CD4-positive, alpha-beta memory T cell (primary cell): Measurements from ENCODE around the gene UFC1. TPM values are rescaled to one million over a fixed set of nuclear protein-coding genes. Genes with fewer than 3 reads are reported as not detected.

Source experiments
- CTCF ChIA-PET: fragments of 350-600 bp; sonication (Branson Sonifier 250); formaldehyde crosslinking; loops from one replicate; lab custom pipeline; 2021; ENCODE audit warnings: inconsistent platforms; ENCODE audit not compliant: partially characterized antibody; lab: Charles Lee
- POLR2A ChIA-PET: fragments of 350-600 bp; sonication (Branson Sonifier 250); formaldehyde crosslinking; loops from one replicate; lab custom pipeline; 2021; ENCODE audit not compliant: partially characterized antibody; lab: Charles Lee
- DNase-seq, 5 donors: peaks; one replicate each; pipeline versions ENCODE4 v3.0.0 to v3.0.0-alpha.2; 2020 to 2022; ENCODE audit warnings: mixed read lengths in 1 of 5
- H3K27ac ChIP-seq: one replicate; pipeline ENCODE4 v1.7.0; 2013; ENCODE audit warnings: low read depth, low read length
- H3K27me3 ChIP-seq: 2 replicates; pipeline ENCODE4 v1.7.0; 2013; ENCODE audit warnings: mild to moderate bottlenecking, low read length, moderate library complexity; ENCODE audit not compliant: insufficient read depth
- H3K36me3 ChIP-seq: 2 replicates; pipeline ENCODE4 v1.7.0; 2013; ENCODE audit warnings: mild to moderate bottlenecking, low read length, moderate library complexity; ENCODE audit not compliant: insufficient read depth
- H3K4me1 ChIP-seq: 2 replicates; pipeline ENCODE4 v1.7.0; 2013; ENCODE audit warnings: mild to moderate bottlenecking, low read length, moderate library complexity; ENCODE audit not compliant: insufficient read depth
- H3K4me3 ChIP-seq, 2 donors: one replicate each; pipeline ENCODE4 v1.7.0; 2013; ENCODE audit warnings: low read length in 2 of 2, mild to moderate bottlenecking in 1 of 2
- H3K9me3 ChIP-seq, 2 donors: one replicate each; pipeline ENCODE4 v1.7.0; 2013; ENCODE audit warnings: low read length in 2 of 2, control low read depth in 1 of 2; ENCODE audit not compliant: control insufficient read depth in 1 of 2
- H3K27ac Mint-ChIP-seq, 7 donors: one replicate each; pipeline ENCODE4 v1.8.0; 2020 to 2021; ENCODE audit warnings: mixed read lengths in 7 of 7, mild to moderate bottlenecking in 6 of 7, inconsistent platforms in 3 of 7, moderate library complexity in 3 of 7
- H3K27me3 Mint-ChIP-seq, 2 donors: one replicate each; pipeline ENCODE4 v1.8.0; 2020 to 2021; ENCODE audit warnings: mixed read lengths in 2 of 2
- H3K36me3 Mint-ChIP-seq, 2 donors: one replicate each; pipeline ENCODE4 v1.8.0; 2020 to 2021; ENCODE audit warnings: mixed read lengths in 2 of 2, inconsistent platforms in 1 of 2, mild to moderate bottlenecking in 1 of 2
- H3K4me1 Mint-ChIP-seq, 4 donors: one replicate each; pipeline ENCODE4 v1.8.0; 2020 to 2021; ENCODE audit warnings: mixed read lengths in 4 of 4, mild to moderate bottlenecking in 1 of 4
- H3K4me3 Mint-ChIP-seq, 8 donors: one replicate each; pipeline ENCODE4 v1.8.0; 2020 to 2021; ENCODE audit warnings: mixed read lengths in 8 of 8, mild to moderate bottlenecking in 7 of 8, moderate library complexity in 6 of 8, inconsistent platforms in 3 of 8
- H3K9me3 Mint-ChIP-seq, 8 donors: one replicate each; pipeline ENCODE4 v1.8.0; 2020 to 2021; ENCODE audit warnings: mixed read lengths in 8 of 8, mild to moderate bottlenecking in 5 of 8, inconsistent platforms in 3 of 8, moderate library complexity in 1 of 8
- intact Hi-C: fragments of 100-400 bp; cut with micrococcal nuclease; formaldehyde crosslinking; loops from one replicate; pipeline ENCODE4 v1.15.1; 2023
- polyA plus RNA-seq, 2 donors: library from polyadenylated mRNA; unstranded; fragments of 300-500 nt; fragmentation: Illumina TruSeq; gene quantifications; one replicate each; pipeline ENCODE4 v1.2.3, GENCODE V29; 2021
- total RNA-seq, 2 experiments: library from RNA; stranded (reverse); gene quantifications; one replicate each; pipeline ENCODE4 v1.2.3, GENCODE V29; 2021

Gene UFC1
- total and polyA plus RNA-seq, 4 experiments from 2014 or later: 87.2 to 176 (median 117) TPM

DNA sequence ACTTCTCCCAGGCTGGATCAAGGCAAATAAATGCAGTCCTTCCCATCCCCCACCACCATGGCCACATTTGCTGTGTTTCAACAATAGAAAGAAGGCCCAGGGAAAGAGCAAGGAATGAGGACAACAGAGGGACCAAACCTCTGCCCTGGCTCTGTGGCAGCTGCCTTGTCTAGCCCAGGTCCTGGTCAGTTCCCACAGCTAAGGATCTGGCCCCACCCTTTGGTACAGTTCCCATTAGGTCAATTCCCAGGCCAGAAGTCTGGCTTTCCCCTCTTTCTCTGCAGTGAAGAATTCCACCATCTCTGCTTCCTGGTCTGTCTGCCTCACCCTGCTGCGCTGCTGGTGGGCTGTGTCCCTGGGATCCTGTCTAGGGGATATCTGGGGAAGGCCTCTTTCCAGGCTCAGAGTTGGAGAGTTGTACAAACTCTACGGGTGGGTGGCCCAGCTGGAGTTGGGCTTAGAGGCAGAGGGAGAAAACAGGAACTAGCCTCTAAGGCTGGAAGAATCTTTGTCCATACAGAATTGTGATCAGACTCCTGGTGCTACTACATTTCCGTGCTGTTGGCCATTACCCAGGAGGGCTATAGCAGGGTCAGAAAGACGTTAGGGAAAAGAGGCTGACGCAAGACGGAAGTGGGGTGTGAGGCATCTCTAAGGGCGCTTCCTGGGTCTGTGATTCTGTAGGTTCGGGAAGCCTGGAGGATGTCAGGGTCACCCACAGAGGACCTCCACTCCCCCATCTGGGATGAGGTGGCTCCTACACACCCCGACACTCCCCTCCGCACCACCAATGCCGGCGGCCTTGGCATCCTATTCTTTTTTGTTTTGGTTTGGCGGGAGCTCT, 47.4 kb downstream of the UFC1 start:
- Histone ChIP-seq H3K4me3 (peak overlapping the region; percentile 85 to 98), H3K36me3 (peaks cover 11% of the 10 kb centered on the region), H3K27ac (peak overlapping the region; percentile 96), H3K27me3 (no peaks in the 10 kb centered on the region), H3K9me3 (no peaks in the 10 kb centered on the region), H3K4me1 (peaks cover 62% of the 10 kb centered on the region)
- H3K36me3 Mint-ChIP-seq: peaks cover 15 to 33% of the 10 kb centered on the region in 2 donors
- intact Hi-C loops: no loop called here
- peaks cover 31 to 62% (median 49%) of the 10 kb centered on the region in 4 donors for H3K4me1 Mint-ChIP-seq
- peaks cover 0 to 1% of the 10 kb centered on the region in 2 donors for H3K27me3 Mint-ChIP-seq
- peak overlapping the region; percentile 95 to 98 (median 96) for H3K4me3 Mint-ChIP-seq
- peak in 1 of 5 donors; percentile 18 for DNase-seq
- ChIA-PET CTCF (interaction anchor here (0.7 to 7.3 kb wide), 13 partner anchors 8 to 181 kb away, joined by 3 to 103 read pairs (median 7); partner anchors contain the start of genes APOA2, PPOX, TOMM40L and UFC1), POLR2A (interaction anchor here (0.6 to 5.9 kb wide), 29 partner anchors 11 to 939 kb away, joined by 3 to 134 read pairs (median 11); partner anchors contain the start of genes ARHGAP30, B4GALT3, DCAF8 and DEDD)
- peak overlapping the region; percentile 94 to 99 (median 99) for H3K27ac Mint-ChIP-seq
- H3K9me3 Mint-ChIP-seq: no peaks in the 10 kb centered on the region

DNA sequence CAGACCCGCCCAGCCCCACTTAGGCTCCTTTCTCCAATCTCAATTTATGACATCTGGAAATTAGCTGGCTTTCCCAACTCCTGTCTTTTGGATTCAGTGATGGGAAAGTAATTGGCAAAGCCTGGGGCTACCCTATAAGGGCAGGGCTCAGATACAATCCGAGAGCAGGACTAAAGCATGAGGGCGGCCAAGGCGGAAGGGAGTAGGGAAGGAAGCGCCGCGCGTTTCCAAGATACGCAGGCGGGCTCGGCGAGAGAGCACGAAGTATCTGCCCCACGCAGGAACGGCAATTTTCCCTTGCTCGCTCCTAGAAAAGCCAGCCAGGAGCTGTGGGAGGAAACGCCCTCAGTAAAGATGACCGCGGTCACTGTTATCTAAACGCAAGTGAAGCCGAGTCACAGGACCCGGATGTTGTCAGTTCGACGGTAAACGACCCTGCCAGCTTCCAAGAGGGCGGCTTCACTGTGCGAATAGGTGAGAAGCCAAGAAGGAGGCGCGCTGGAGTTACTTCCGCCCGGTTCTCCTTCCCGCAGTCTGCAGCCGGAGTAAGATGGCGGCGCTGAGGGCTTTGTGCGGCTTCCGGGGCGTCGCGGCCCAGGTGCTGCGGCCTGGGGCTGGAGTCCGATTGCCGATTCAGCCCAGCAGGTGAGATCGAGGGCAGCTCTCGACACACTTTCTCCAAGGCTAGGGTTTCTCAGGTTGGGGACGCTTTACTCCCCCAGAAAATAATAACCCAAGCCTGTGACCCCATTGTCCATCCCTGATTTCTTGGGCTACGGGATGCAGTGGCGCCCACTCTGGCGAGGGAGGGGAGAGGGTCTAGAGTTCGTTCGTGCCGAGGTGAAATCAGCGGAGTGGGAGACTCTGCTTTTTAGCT, 48.3 kb downstream of the UFC1 start, which contains the start of gene NDUFS2:
Gene NDUFS2 (plus strand): TSS at position 532 of the 877 bp plus-strand sequence. CDS start 19 bp downstream, at position 551.
- peaks cover 66% of the 10 kb centered on the region for H3K4me1 ChIP-seq
- peaks cover 32 to 68% (median 56%) of the 10 kb centered on the region in 4 donors for H3K4me1 Mint-ChIP-seq
- H3K36me3 ChIP-seq: peaks cover 19% of the 10 kb centered on the region
- H3K9me3 Mint-ChIP-seq: no peaks in the 10 kb centered on the region
- peak; percentile 91 to 98 (median 94) for DNase-seq
- intact Hi-C loops: loop anchor here (1.0 to 2.0 kb wide), 4 partner anchors 20 to 105 kb away; partner anchors contain the start of gene PPOX
- H3K36me3 Mint-ChIP-seq: peaks cover 19 to 41% of the 10 kb centered on the region in 2 donors
- peak within 1 kb of the TSS; percentile 96 for H3K27ac ChIP-seq
- CTCF ChIA-PET: interaction anchor here (0.7 to 7.3 kb wide), 20 partner anchors 9 to 192 kb away, joined by 3 to 103 read pairs (median 4); partner anchors contain the start of genes APOA2, PPOX, SDHC and TOMM40L
- H3K27me3 Mint-ChIP-seq: peaks cover 0 to 1% of the 10 kb centered on the region in 2 donors
- peak within 1 kb of the TSS; percentile 95 to 98 (median 96) for H3K4me3 Mint-ChIP-seq
- peak within 1 kb of the TSS; percentile 94 to 99 (median 99) for H3K27ac Mint-ChIP-seq
- no peaks in the 10 kb centered on the region for H3K9me3 ChIP-seq
- POLR2A ChIA-PET: interaction anchor here (0.6 to 5.9 kb wide), 37 partner anchors 10 to 940 kb away, joined by 3 to 134 read pairs (median 5); partner anchors contain the start of genes ARHGAP30, B4GALT3, CFAP126 and DCAF8
- H3K27me3 ChIP-seq: no peaks in the 10 kb centered on the region
- peak within 1 kb of the TSS; percentile 85 to 98 for H3K4me3 ChIP-seq

DNA sequence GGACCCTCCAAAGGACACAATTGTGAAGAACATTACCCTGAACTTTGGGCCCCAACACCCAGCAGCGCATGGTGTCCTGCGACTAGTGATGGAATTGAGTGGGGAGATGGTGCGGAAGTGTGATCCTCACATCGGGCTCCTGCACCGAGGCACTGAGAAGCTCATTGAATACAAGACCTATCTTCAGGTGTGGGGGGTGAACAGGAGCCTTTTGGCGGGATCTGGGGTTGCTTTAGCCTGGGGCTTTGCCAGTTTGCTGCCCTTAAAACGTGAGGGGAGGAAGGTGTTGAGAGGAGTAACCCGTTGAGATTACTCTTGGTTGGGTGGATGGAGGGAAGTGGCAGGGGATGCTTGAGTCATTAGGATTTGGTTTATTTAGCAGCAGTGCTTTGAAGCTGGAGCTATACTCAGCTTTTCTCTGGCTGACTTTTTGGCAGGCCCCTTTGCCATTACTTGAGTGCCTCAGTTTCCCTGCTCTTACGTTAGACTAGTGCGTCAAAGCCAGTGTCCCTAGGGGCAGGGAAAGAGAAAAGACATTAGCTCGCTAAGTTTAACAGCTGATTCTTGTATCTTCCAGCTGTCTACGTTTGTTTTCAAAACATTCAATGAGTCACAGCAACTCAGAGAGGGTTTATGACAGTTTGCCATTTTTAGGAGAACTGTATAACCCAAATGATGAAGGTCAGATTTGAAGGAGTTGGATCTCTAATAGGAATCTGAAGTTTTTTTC, 52.8 kb downstream of the UFC1 start:
- POLR2A ChIA-PET: interaction anchor here (0.6 to 5.3 kb wide), 3 partner anchors 12 to 30 kb away, joined by 3 to 36 read pairs (median 4); partner anchors contain the start of gene B4GALT3
- H3K36me3 ChIP-seq: peaks cover 48% of the 10 kb centered on the region
- intact Hi-C loops: no loop called here
- H3K4me1 ChIP-seq: peaks cover 50% of the 10 kb centered on the region
- no peak overlapping the region for H3K4me3 ChIP-seq
- no peak for DNase-seq
- Mint-ChIP-seq H3K4me1 (peaks cover 32 to 65% (median 49%) of the 10 kb centered on the region in 4 donors), H3K36me3 (peaks cover 42 to 75% of the 10 kb centered on the region in 2 donors), H3K27ac (peak overlapping the region in 4 of 7 donors; percentile 25 to 50 (median 39)), H3K9me3 (no peaks in the 10 kb centered on the region), H3K4me3 (no peak overlapping the region), H3K27me3 (no peaks in the 10 kb centered on the region)
- H3K9me3 ChIP-seq: no peaks in the 10 kb centered on the region
- H3K27ac ChIP-seq: no peak overlapping the region
- CTCF ChIA-PET: interaction anchor here (1.1 to 7.3 kb wide), 6 partner anchors 13 to 99 kb away, joined by 4 to 103 read pairs (median 32); partner anchors contain the start of genes APOA2, PPOX and TOMM40L
- H3K27me3 ChIP-seq: no peaks in the 10 kb centered on the region

DNA sequence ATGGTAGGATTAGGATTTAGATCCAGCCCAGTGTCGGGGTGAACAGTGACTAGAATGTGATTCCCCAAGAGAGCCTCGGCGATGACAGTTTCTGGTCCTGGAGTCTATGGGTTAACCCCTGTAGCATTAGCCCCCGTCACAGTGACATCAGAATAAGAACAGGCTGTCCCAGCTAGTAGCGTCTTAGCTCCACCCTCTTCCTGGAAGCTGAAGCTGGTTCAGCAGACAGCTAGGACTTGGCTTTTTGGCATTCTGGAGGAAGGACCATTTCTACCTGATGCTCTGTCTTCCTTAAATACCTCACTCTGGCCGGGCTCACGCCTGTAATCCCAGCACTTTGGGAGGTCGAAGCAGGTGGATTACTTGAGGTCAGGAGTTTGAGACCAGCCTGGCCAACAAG, 53.4 kb downstream of the UFC1 start:
- peaks cover 48 to 79% of the 10 kb centered on the region in 2 donors for H3K36me3 Mint-ChIP-seq
- Histone ChIP-seq H3K4me1 (peaks cover 47% of the 10 kb centered on the region), H3K27me3 (no peaks in the 10 kb centered on the region), H3K4me3 (no peak overlapping the region), H3K9me3 (no peaks in the 10 kb centered on the region), H3K27ac (no peak overlapping the region), H3K36me3 (peaks cover 54% of the 10 kb centered on the region)
- intact Hi-C loops: no loop called here
- peaks cover 32 to 59% (median 46%) of the 10 kb centered on the region in 4 donors for H3K4me1 Mint-ChIP-seq
- H3K9me3 Mint-ChIP-seq: no peaks in the 10 kb centered on the region
- DNase-seq: no peak
- CTCF ChIA-PET: interaction anchor here (1.1 to 7.3 kb wide), 6 partner anchors 12 to 99 kb away, joined by 4 to 103 read pairs (median 32); partner anchors contain the start of genes APOA2 and TOMM40L
- POLR2A ChIA-PET: interaction anchor here (0.6 kb wide), 1 partner anchor 24 kb away, joined by 3 read pairs; no protein-coding TSS in a partner anchor
- no peak overlapping the region for H3K4me3 Mint-ChIP-seq
- no peaks in the 10 kb centered on the region for H3K27me3 Mint-ChIP-seq
- peak overlapping the region in 1 of 7 donors; percentile 42 for H3K27ac Mint-ChIP-seq

Other genes starting within 250 kb of the UFC1 start
- gene ITLN2, start 199.2 kb upstream of the UFC1 start, total RNA-seq: not detected
- not detected for gene ITLN2, start 199.2 kb upstream of the UFC1 start, polyA plus RNA-seq
- 10 to 100 TPM; 19.3 to 27.1 TPM for gene F11R, start 132.8 kb upstream of the UFC1 start, total RNA-seq
- gene F11R, start 132.8 kb upstream of the UFC1 start, polyA plus RNA-seq: 10 to 100 TPM; 15.9 to 33.2 TPM
- 10 to 100 TPM; 92.0 to 93.1 TPM for gene TSTD1, start 115.0 kb upstream of the UFC1 start, total RNA-seq
- 100 to 1,000 TPM; 264 to 411 TPM for gene TSTD1, start 115.0 kb upstream of the UFC1 start, polyA plus RNA-seq
- 100 to 1,000 TPM; 101 to 102 TPM for gene USF1, start 108.0 kb upstream of the UFC1 start, total RNA-seq
- gene USF1, start 108.0 kb upstream of the UFC1 start, polyA plus RNA-seq: 1 to 10 TPM; 1.4 to 5.9 TPM
- gene ARHGAP30, start 84.1 kb upstream of the UFC1 start, total RNA-seq: 100 to 1,000 TPM; 222 to 226 TPM
- gene ARHGAP30, start 84.1 kb upstream of the UFC1 start, polyA plus RNA-seq: 100 to 1,000 TPM in 1 of 2 donors, 10 to 100 TPM in 1; 63.4 to 213 TPM
- gene NECTIN4, start 64.4 kb upstream of the UFC1 start, total RNA-seq: not detected
- not detected for gene NECTIN4, start 64.4 kb upstream of the UFC1 start, polyA plus RNA-seq
- gene KLHDC9, start 55.6 kb upstream of the UFC1 start, total RNA-seq: under 1 TPM; 0.52 to 0.53 TPM
- gene KLHDC9, start 55.6 kb upstream of the UFC1 start, polyA plus RNA-seq: 1 to 10 TPM in 1 of 2 donors, under 1 TPM in 1; 0.68 to 2.4 TPM
- gene PFDN2, start 35.9 kb upstream of the UFC1 start, total RNA-seq: 10 to 100 TPM; 40.8 to 41.0 TPM
- gene PFDN2, start 35.9 kb upstream of the UFC1 start, polyA plus RNA-seq: 10 to 100 TPM; 70.9 to 89.1 TPM
- 10 to 100 TPM; 49.0 to 50.5 TPM for gene NIT1, start 35.9 kb upstream of the UFC1 start, total RNA-seq
- 10 to 100 TPM; 17.5 to 21.4 TPM for gene NIT1, start 35.9 kb upstream of the UFC1 start, polyA plus RNA-seq
- gene DEDD, start 21.3 kb upstream of the UFC1 start, total RNA-seq: 10 to 100 TPM; 39.1 to 41.4 TPM
- 10 to 100 TPM; 40.7 to 42.0 TPM for gene DEDD, start 21.3 kb upstream of the UFC1 start, polyA plus RNA-seq
- 10 to 100 TPM; 62.0 to 63.6 TPM for gene USP21, start 5.5 kb downstream of the UFC1 start, total RNA-seq
- 10 to 100 TPM; 15.5 to 30.6 TPM for gene USP21, start 5.5 kb downstream of the UFC1 start, polyA plus RNA-seq
- 10 to 100 TPM; 59.4 to 69.8 TPM for gene PPOX, start 12.4 kb downstream of the UFC1 start, total RNA-seq
- gene PPOX, start 12.4 kb downstream of the UFC1 start, polyA plus RNA-seq: 10 to 100 TPM; 16.3 to 25.7 TPM
- 10 to 100 TPM; 64.6 to 71.5 TPM for gene B4GALT3, start 23.5 kb downstream of the UFC1 start, total RNA-seq
- 10 to 100 TPM; 55.9 to 60.5 TPM for gene B4GALT3, start 23.5 kb downstream of the UFC1 start, polyA plus RNA-seq
- 1 to 10 TPM; 1.4 to 2.4 TPM for gene ADAMTS4, start 45.1 kb downstream of the UFC1 start, total RNA-seq
- under 1 TPM in 1 of 2 donors, not detected in 1; 0.07 TPM for gene ADAMTS4, start 45.1 kb downstream of the UFC1 start, polyA plus RNA-seq
- gene NDUFS2, start 48.4 kb downstream of the UFC1 start, total RNA-seq: 100 to 1,000 TPM in 1 of 2 experiments, 10 to 100 TPM in 1; 89.9 to 100 TPM
- 100 to 1,000 TPM in 1 of 2 donors, 10 to 100 TPM in 1; 90.1 to 112 TPM for gene NDUFS2, start 48.4 kb downstream of the UFC1 start, polyA plus RNA-seq
- gene FCER1G, start 61.3 kb downstream of the UFC1 start, total RNA-seq: 10 to 100 TPM in 1 of 2 experiments, 1 to 10 TPM in 1; 9.9 to 10.5 TPM
- gene FCER1G, start 61.3 kb downstream of the UFC1 start, polyA plus RNA-seq: 1 to 10 TPM; 2.1 to 2.8 TPM
- gene APOA2, start 69.7 kb downstream of the UFC1 start, total RNA-seq: not detected
- not detected for gene APOA2, start 69.7 kb downstream of the UFC1 start, polyA plus RNA-seq
- 1 to 10 TPM; 8.2 to 8.8 TPM for gene TOMM40L, start 72.1 kb downstream of the UFC1 start, total RNA-seq
- gene TOMM40L, start 72.1 kb downstream of the UFC1 start, polyA plus RNA-seq: 1 to 10 TPM; 2.9 to 6.9 TPM
- not detected for gene NR1I3, start 84.2 kb downstream of the UFC1 start, total RNA-seq
- under 1 TPM in 1 of 2 donors, not detected in 1; 0.13 TPM for gene NR1I3, start 84.2 kb downstream of the UFC1 start, polyA plus RNA-seq
- gene PCP4L1, start 104.8 kb downstream of the UFC1 start, total RNA-seq: not detected
- not detected for gene PCP4L1, start 104.8 kb downstream of the UFC1 start, polyA plus RNA-seq
- gene MPZ, start 156.0 kb downstream of the UFC1 start, total RNA-seq: 10 to 100 TPM; 11.1 to 11.9 TPM
- under 1 TPM in 1 of 2 donors, not detected in 1; 0.14 TPM for gene MPZ, start 156.0 kb downstream of the UFC1 start, polyA plus RNA-seq
- gene SDHC, start 160.4 kb downstream of the UFC1 start, total RNA-seq: 100 to 1,000 TPM; 106 to 108 TPM
- gene SDHC, start 160.4 kb downstream of the UFC1 start, polyA plus RNA-seq: 100 to 1,000 TPM; 183 to 296 TPM
- gene CFAP126, start 213.9 kb downstream of the UFC1 start, total RNA-seq: not detected
- not detected for gene CFAP126, start 213.9 kb downstream of the UFC1 start, polyA plus RNA-seq